Upper lobe of left lung (tissue), 6 donors: ENCODE results near the gene HSPBP1. TPM values are rescaled to one million over a fixed set of nuclear protein-coding genes. Genes with fewer than 3 reads are reported as not detected.
"Not testable (repeated sequence)": the region's sequence is repeated elsewhere in the genome, so short reads cannot be mapped to it uniquely, and the experiment has no call there.

ENCODE experiments used
- ATAC-seq, 2 donors: fragments of 200-7000 bp; cut with Tn5 transposase; one replicate each; pipeline ENCODE4 v1.9.1; 2022; ENCODE audit warnings: mild to moderate bottlenecking in 2 of 2, moderate library complexity in 2 of 2; ENCODE audit not compliant: low FRiP score in 2 of 2
- DNase-seq, 2 donors: peaks; one replicate each; pipeline ENCODE4 v3.0.0-alpha.2; 2019 to 2020
- H3K27ac ChIP-seq, 4 donors: fragments of 200-600 bp; sonication (generic); one replicate each; pipeline ENCODE4 v1.5.1; 2016 to 2019
- H3K27me3 ChIP-seq, 4 donors: fragments of 200-600 bp; sonication (generic); one replicate each; pipeline ENCODE4 v1.5.1; 2017 to 2019
- H3K36me3 ChIP-seq, 4 donors: fragments of 200-600 bp; sonication (generic); one replicate each; pipeline ENCODE4 v1.5.1; 2016 to 2019
- H3K4me1 ChIP-seq, 4 donors: fragments of 200-600 bp; sonication (generic); one replicate each; pipeline ENCODE4 v1.5.1; 2018 to 2019
- H3K4me3 ChIP-seq, 4 donors: fragments of 200-600 bp; sonication (generic); one replicate each; pipeline ENCODE4 v1.5.1; 2017 to 2019; ENCODE audit warnings: mild to moderate bottlenecking in 2 of 4, moderate library complexity in 1 of 4
- H3K9me3 ChIP-seq, 4 donors: fragments of 200-600 bp; sonication (generic); one replicate each; pipeline ENCODE4 v1.5.1; 2018 to 2019
- CTCF ChIP-seq, 6 experiments: fragments of 450-650 bp in 4 of 6; fragments of 200-600 bp in 2 of 6; sonication (generic) in 2 of 6; IDR thresholded peaks; one replicate each; pipeline ENCODE4 v1.5.1; 2016 to 2019; ENCODE audit warnings: antibody characterized with exemption in 6 of 6
- EP300 ChIP-seq, 4 donors: sonication (generic); formaldehyde crosslinking; IDR thresholded peaks; one replicate each; pipeline ENCODE4 v1.5.1; 2017; ENCODE audit warnings: antibody characterized with exemption in 4 of 4, control low read depth in 2 of 4
- POLR2A ChIP-seq, 4 donors: fragments of 450-650 bp; IDR thresholded peaks; one replicate each; pipeline ENCODE4 v1.5.1; 2016 to 2017; ENCODE audit warnings: antibody characterized with exemption in 4 of 4, mild to moderate bottlenecking in 2 of 4
- POLR2AphosphoS5 ChIP-seq, 2 donors: sonication (generic); formaldehyde crosslinking; IDR thresholded peaks; one replicate each; pipeline ENCODE4 v1.5.1; 2017; ENCODE audit warnings: antibody characterized with exemption in 2 of 2
- WGBS, 2 donors: methylation state at CpG; one replicate each; pipeline ENCODE4 v1.1.5; 2017 to 2018; 5-methylcytosine and 5-hydroxymethylcytosine counted together
- total RNA-seq, 6 donors: library from RNA; depleted of rRNA in 4 of 6; stranded (reverse); fragments of >200 nt in 4 of 6; gene quantifications; one replicate each; pipeline versions ENCODE4 v1.1.0 to v1.2.1, GENCODE V29; 2016 to 2021
- donor health status: DM: no; HTN: no; CAD: no; lungs with moderate emphysema.
- donor health status: DM: no; HTN: yes; CAD: no; lungs with severe emphysema.

The HSPBP1 gene
- total RNA-seq = 10 to 100 TPM; 21.0 to 34.6 (median 30.1) TPM

- WGBS, 2 donors = 6% methylated on average over 38 to 41 of the region's 52 CpGs
- H3K4me1 ChIP-seq = peaks cover 7 to 31% (median 17%) of the 10 kb centered on the region in 4 donors
- ATAC-seq = peak; percentile 94 to 95
- H3K27me3 ChIP-seq = peaks cover 0 to 12% (median 4%) of the 10 kb centered on the region in 4 donors
- DNase-seq = peak; percentile 96 to 99
- H3K9me3 ChIP-seq = no peaks in the 10 kb centered on the region
- H3K4me3 ChIP-seq = peak within 1 kb of the TSS; percentile 59 to 88 (median 78)
- peak within 1 kb of the TSS; percentile 74 to 88 (median 78) for H3K27ac ChIP-seq
- peaks cover 0 to 26% (median 12%) of the 10 kb centered on the region in 4 donors for H3K36me3 ChIP-seq
- TF ChIP-seq POLR2A (IDR thresholded peaks at IDR 0.05) = peak in 2 of 4 donors; percentile 7 to 47
- TF ChIP-seq EP300 (IDR thresholded peaks at IDR 0.05) = peak in 1 of 4 donors; percentile 45
- TF ChIP-seq CTCF (IDR thresholded peaks at IDR 0.05) = no peak
- TF ChIP-seq POLR2AphosphoS5 (IDR thresholded peaks at IDR 0.05) = peak; percentile 72 to 82
Observed at GRCh38 chr19:55279770-55280643, at the start of gene HSPBP1. Gene HSPBP1, minus strand, starts transcription at chr19:55280110. Its CDS starts 502 bp downstream, at chr19:55279608.

GRCh38 chr19:55328774-55329318 is 48.9 kb upstream of the HSPBP1 start:
- WGBS, 2 donors = 77 to 85% methylated on average over 4 of the region's 4 CpGs
- not testable (repeated sequence) for ATAC-seq, H3K27ac ChIP-seq, H3K4me3 ChIP-seq, H3K9me3 ChIP-seq, H3K27me3 ChIP-seq, H3K4me1 ChIP-seq, H3K36me3 ChIP-seq, DNase-seq

- TF ChIP-seq EP300 (IDR thresholded peaks at IDR 0.05) (no peak), POLR2A (IDR thresholded peaks at IDR 0.05) (peak in 1 of 4 donors; percentile 58), CTCF (IDR thresholded peaks at IDR 0.05) (no peak), POLR2AphosphoS5 (IDR thresholded peaks at IDR 0.05) (peak in 1 of 2 donors; percentile 27)
- Histone ChIP-seq H3K36me3 (no peaks in the 10 kb centered on the region), H3K9me3 (no peaks in the 10 kb centered on the region), H3K4me1 (peaks cover 0 to 6% (median 0%) of the 10 kb centered on the region in 4 donors), H3K27me3 (no peaks in the 10 kb centered on the region), H3K4me3 (peak within 1 kb of the TSS in 3 of 4 donors; percentile 1 to 31 (median 13)), H3K27ac (peak within 1 kb of the TSS; percentile 17 to 80 (median 64))
- 59% methylated on average over 12 to 14 of the region's 14 CpGs for WGBS, 2 donors
- DNase-seq (peak in 1 of 2 donors; percentile 39), ATAC-seq (peak in 1 of 2 donors; percentile 41)
Observed at GRCh38 chr19:55325172-55325571, 45.3 kb upstream of the HSPBP1 start, which contains the start of gene TMEM150B. Gene TMEM150B, minus strand, starts transcription at chr19:55325341. Its CDS starts 4,305 bp downstream, at chr19:55321036.

GRCh38 chr19:55324662-55325061 is 44.8 kb upstream of the HSPBP1 start:
- H3K27ac ChIP-seq = peak overlapping the region in 3 of 4 donors; percentile 62 to 80 (median 65)
- no peaks in the 10 kb centered on the region for H3K9me3 ChIP-seq
- H3K4me1 ChIP-seq = peaks cover 0 to 6% (median 0%) of the 10 kb centered on the region in 4 donors
- TF ChIP-seq POLR2A (IDR thresholded peaks at IDR 0.05) (no peak), POLR2AphosphoS5 (IDR thresholded peaks at IDR 0.05) (no peak), EP300 (IDR thresholded peaks at IDR 0.05) (no peak), CTCF (IDR thresholded peaks at IDR 0.05) (no peak)
- no peaks in the 10 kb centered on the region for H3K36me3 ChIP-seq
- DNase-seq = no peak
- 80% methylated on average over 6 of the region's 6 CpGs for WGBS, 2 donors
- peak overlapping the region in 3 of 4 donors; percentile 1 to 31 (median 13) for H3K4me3 ChIP-seq
- no peaks in the 10 kb centered on the region for H3K27me3 ChIP-seq
- ATAC-seq = peak in 1 of 2 donors; percentile 5
